HCT116 (cell line): ENCODE data around the gene AFAP1L2. TPM values are rescaled to one million over a fixed set of nuclear protein-coding genes. Genes with fewer than 3 reads are reported as not detected.

Experiments used
- ATAC-seq: fragments of 200-7000 bp; cut with Tn5 transposase; 2 replicates; pipeline ENCODE4 v1.9.1; 2020; ENCODE audit warnings: mild to moderate bottlenecking, moderate library complexity
- BruUV-seq: library from RNA; stranded (reverse); fragments of 400-500 nt; replicated peaks from 2 replicates; lab custom pipeline; 2021; lab: Mats Ljungman, UMichigan
- CTCF ChIA-PET: fragments of 300-600 bp; sonication (Branson Sonifier 250); formaldehyde crosslinking; loops from one replicate; lab custom pipeline; 2021; ENCODE audit warnings: antibody characterized with exemption; lab: Charles Lee
- POLR2A ChIA-PET: fragments of 300-600, 350-600 bp; sonication (Branson Sonifier 250); formaldehyde crosslinking; loops from one replicate; lab custom pipeline; 2021; ENCODE audit warnings: antibody characterized with exemption; lab: Charles Lee
- RAD21 ChIA-PET, 2 experiments: fragments of 300-600 bp; sonication (Branson Sonifier 250); formaldehyde crosslinking; loops; one replicate each; lab custom pipeline; 2023; ENCODE audit warnings: low total read pairs in 2 of 2; ENCODE audit not compliant: uncharacterized antibody in 2 of 2, unreplicated experiment in 2 of 2, low non-redundant PET in 1 of 2; lab: Charles Lee
- DNase-seq: peaks from one replicate; pipeline ENCODE4 v3.0.0-alpha.2; 2010; ENCODE audit warnings: low read depth, low spot score
- H2AFZ ChIP-seq: fragments of 200-600 bp; shearing (Covaris generic), sonication (generic); 2 replicates; pipeline ENCODE4 v1.6.1; 2017; ENCODE audit warnings: low read depth, mixed run types, mixed read lengths, antibody characterized with exemption, low read length; ENCODE audit not compliant: poor library complexity, severe bottlenecking
- H3K27ac ChIP-seq: 2 replicates; pipeline ENCODE4 v1.5.1; 2012; ENCODE audit warnings: low read depth, low read length
- H3K27me3 ChIP-seq: fragments of 200-600 bp; sonication (generic); 2 replicates; pipeline ENCODE4 v1.6.1; 2016; ENCODE audit warnings: mixed run types, low read length, mixed read lengths; ENCODE audit not compliant: insufficient read depth
- H3K36me3 ChIP-seq, 2 experiments: fragments of 200-500 bp in 1 of 2; fragments of 200-600 bp in 1 of 2; sonication (Bioruptor generic) in 1 of 2; sonication (generic) in 1 of 2; 2 replicates each; pipeline versions ENCODE4 v1.5.1 to v1.6.1; 2014 to 2016; ENCODE audit warnings: low read length in 2 of 2, inconsistent platforms in 1 of 2, mixed read lengths in 1 of 2, mixed run types in 1 of 2; ENCODE audit not compliant: insufficient read depth in 2 of 2, control insufficient read depth in 1 of 2
- H3K4me1 ChIP-seq, 2 experiments: fragments of 200-600 bp in 1 of 2; sonication (generic) in 1 of 2; 2 replicates each; pipeline versions ENCODE4 v1.5.1 to v1.6.1; 2012 to 2017; ENCODE audit warnings: low read length in 2 of 2, inconsistent platforms in 1 of 2, mild to moderate bottlenecking in 1 of 2, mixed read lengths in 1 of 2, mixed run types in 1 of 2, moderate library complexity in 1 of 2; ENCODE audit not compliant: insufficient read depth in 2 of 2, control insufficient read depth in 1 of 2
- H3K4me2 ChIP-seq: fragments of 200-600 bp; sonication (generic); 2 replicates; pipeline ENCODE4 v1.6.1; 2017; ENCODE audit warnings: mixed run types, low read length, mixed read lengths
- H3K4me3 ChIP-seq, 2 experiments: fragments of 200-600 bp in 1 of 2; sonication (generic) in 1 of 2; replicated peaks in 1 of 2; 2 replicates each; pipeline ENCODE4 v1.5.1; 2011 to 2016; ENCODE audit warnings: low read length in 2 of 2, control low read depth in 1 of 2, low read depth in 1 of 2, mild to moderate bottlenecking in 1 of 2, mixed read lengths in 1 of 2, mixed run types in 1 of 2
- H3K79me2 ChIP-seq: fragments of 200-600 bp; sonication (generic); 2 replicates; pipeline ENCODE4 v1.6.1; 2017; ENCODE audit warnings: mild to moderate bottlenecking, mixed run types, low read length, moderate library complexity, mixed read lengths; ENCODE audit not compliant: insufficient read depth
- H3K9ac ChIP-seq: fragments of 200-600 bp; sonication (generic); 2 replicates; pipeline ENCODE4 v1.6.1; 2016; ENCODE audit warnings: low read length, mixed read lengths
- H3K9me2 ChIP-seq: fragments of 200-600 bp; sonication (generic), shearing (Covaris generic); 2 replicates; pipeline ENCODE4 v1.6.1; 2017; ENCODE audit warnings: mixed run types, mild to moderate bottlenecking, moderate library complexity; ENCODE audit not compliant: insufficient read depth
- H3K9me3 ChIP-seq, 2 experiments: fragments of 200-500 bp in 1 of 2; fragments of 200-600 bp in 1 of 2; sonication (Bioruptor generic) in 1 of 2; sonication (generic) in 1 of 2; 2 replicates each; pipeline ENCODE4 v1.6.1; 2014 to 2017; ENCODE audit warnings: low read length in 2 of 2, mixed read lengths in 2 of 2, inconsistent platforms in 1 of 2, low read depth in 1 of 2, mild to moderate bottlenecking in 1 of 2, mixed run types in 1 of 2, moderate library complexity in 1 of 2; ENCODE audit not compliant: control insufficient read depth in 1 of 2, insufficient read depth in 1 of 2
- H4K20me1 ChIP-seq: fragments of 200-600 bp; sonication (generic), shearing (Covaris generic); 2 replicates; pipeline ENCODE4 v1.6.1; 2017; ENCODE audit warnings: mixed run types, mild to moderate bottlenecking, moderate library complexity; ENCODE audit not compliant: insufficient read depth
- CBX3 ChIP-seq: IDR thresholded peaks from 2 replicates; pipeline ENCODE4 v1.6.1; 2012; ENCODE audit warnings: low read depth
- EGR1 ChIP-seq: IDR thresholded peaks from 2 replicates; pipeline ENCODE4 v1.6.1; 2012; ENCODE audit warnings: low read depth
- EZH2phosphoT487 ChIP-seq: fragments of 200-600 bp; IDR thresholded peaks from 2 replicates; pipeline ENCODE4 v1.6.1; 2018; ENCODE audit warnings: antibody characterized with exemption, borderline replicate concordance
- JUND ChIP-seq: IDR thresholded peaks from 2 replicates; pipeline ENCODE4 v1.6.1; 2012
- POLR2AphosphoS5 ChIP-seq: IDR thresholded peaks from 2 replicates; pipeline ENCODE4 v1.6.1; 2011; ENCODE audit warnings: mild to moderate bottlenecking, low read depth, low read length, moderate library complexity
- YY1 ChIP-seq: IDR thresholded peaks from 2 replicates; pipeline ENCODE4 v1.6.1; 2011; ENCODE audit warnings: low read length, low read depth, moderate library complexity, mild to moderate bottlenecking; ENCODE audit not compliant: insufficient replicate concordance; ENCODE audit errors: extremely low read depth
- ZFX ChIP-seq: fragments of 450-650 bp; IDR thresholded peaks from 2 replicates; pipeline ENCODE4 v1.6.1; 2017
- ZNF274 ChIP-seq: fragments of 200-500 bp; sonication (Bioruptor generic); IDR thresholded peaks from 2 replicates; pipeline ENCODE4 v1.6.1; 2014; ENCODE audit warnings: mild to moderate bottlenecking, low read depth, low read length, inconsistent platforms
- intact Hi-C: fragments of 100-400 bp; cut with micrococcal nuclease; formaldehyde crosslinking; loops from 2 replicates; pipeline ENCODE4 v1.10.0; 2022
- total RNA-seq: library from RNA; stranded (reverse); gene quantifications from one replicate; pipeline ENCODE4 v1.2.1, GENCODE V29; 2021; ENCODE audit not compliant: unreplicated experiment
- TF ChIP-seq, protein P1 (sequence below): IDR thresholded peaks from 2 replicates; pipeline ENCODE4 v1.6.1; 2011; ENCODE audit warnings: mild to moderate bottlenecking, low read length, moderate library complexity; ENCODE audit not compliant: insufficient replicate concordance; ENCODE audit errors: extremely low read depth
- TF ChIP-seq, protein P2 (sequence below): IDR thresholded peaks from 2 replicates; pipeline ENCODE4 v1.6.1; 2012

Gene AFAP1L2
- total RNA-seq, 1 experiment from 2014 or later = 0.93 TPM

DNA sequence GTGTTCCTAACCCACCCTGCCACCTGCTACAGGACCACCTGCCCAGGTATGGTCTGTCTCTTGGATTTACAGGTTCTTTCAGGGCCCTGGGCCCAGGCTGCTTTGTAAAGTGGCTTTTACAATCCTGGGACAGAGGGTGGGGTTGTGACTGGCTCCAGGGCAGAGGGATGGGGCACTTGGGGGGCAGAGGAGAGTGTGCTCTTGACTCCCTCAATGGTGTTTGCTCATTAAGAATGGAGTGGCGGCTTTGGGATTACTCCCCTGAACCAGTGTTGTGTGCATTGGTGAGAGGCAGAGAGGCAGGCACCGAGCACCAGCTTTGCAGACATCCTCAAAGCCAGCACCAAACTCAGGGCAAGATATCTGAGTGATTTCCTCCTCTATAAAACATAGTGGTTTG, 121.8 kb downstream of the AFAP1L2 start:
- no peak overlapping the region for H2AFZ ChIP-seq
- H3K4me1 ChIP-seq = no peaks in the 10 kb centered on the region
- no peak overlapping the region for H3K9ac ChIP-seq
- TF ChIP-seq, protein P1, sequence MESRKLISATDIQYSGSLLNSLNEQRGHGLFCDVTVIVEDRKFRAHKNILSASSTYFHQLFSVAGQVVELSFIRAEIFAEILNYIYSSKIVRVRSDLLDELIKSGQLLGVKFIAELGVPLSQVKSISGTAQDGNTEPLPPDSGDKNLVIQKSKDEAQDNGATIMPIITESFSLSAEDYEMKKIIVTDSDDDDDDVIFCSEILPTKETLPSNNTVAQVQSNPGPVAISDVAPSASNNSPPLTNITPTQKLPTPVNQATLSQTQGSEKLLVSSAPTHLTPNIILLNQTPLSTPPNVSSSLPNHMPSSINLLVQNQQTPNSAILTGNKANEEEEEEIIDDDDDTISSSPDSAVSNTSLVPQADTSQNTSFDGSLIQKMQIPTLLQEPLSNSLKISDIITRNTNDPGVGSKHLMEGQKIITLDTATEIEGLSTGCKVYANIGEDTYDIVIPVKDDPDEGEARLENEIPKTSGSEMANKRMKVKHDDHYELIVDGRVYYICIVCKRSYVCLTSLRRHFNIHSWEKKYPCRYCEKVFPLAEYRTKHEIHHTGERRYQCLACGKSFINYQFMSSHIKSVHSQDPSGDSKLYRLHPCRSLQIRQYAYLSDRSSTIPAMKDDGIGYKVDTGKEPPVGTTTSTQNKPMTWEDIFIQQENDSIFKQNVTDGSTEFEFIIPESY = no peak
- no peak for TF ChIP-seq ZNF274
- no peak for TF ChIP-seq JUND
- no peak for TF ChIP-seq YY1
- no peak for TF ChIP-seq EGR1
- no peak for TF ChIP-seq ZFX
- no peak for TF ChIP-seq POLR2AphosphoS5
- TF ChIP-seq, protein P2, sequence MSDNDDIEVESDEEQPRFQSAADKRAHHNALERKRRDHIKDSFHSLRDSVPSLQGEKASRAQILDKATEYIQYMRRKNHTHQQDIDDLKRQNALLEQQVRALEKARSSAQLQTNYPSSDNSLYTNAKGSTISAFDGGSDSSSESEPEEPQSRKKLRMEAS = no peak
- TF ChIP-seq CBX3 = no peak
- TF ChIP-seq EZH2phosphoT487 = no peak
- TF ChIP-seq, all 23 proteins: peak for 0
- H3K9me3 ChIP-seq = no peaks in the 10 kb centered on the region
- intact Hi-C loops = no loop called here
- ATAC-seq (no peak), DNase-seq (no peak)
- ChIA-PET CTCF (no interaction called here), POLR2A (no interaction called here), RAD21 (no interaction called here)
- no TSS peak for BruUV-seq
- H3K27me3 ChIP-seq = no peaks in the 10 kb centered on the region
- H4K20me1 ChIP-seq = no peaks in the 10 kb centered on the region
- no peaks in the 10 kb centered on the region for H3K9me2 ChIP-seq
- no peaks in the 10 kb centered on the region for H3K36me3 ChIP-seq
- H3K27ac ChIP-seq = no peak overlapping the region
- H3K4me2 ChIP-seq = no peak overlapping the region
- no peaks in the 10 kb centered on the region for H3K79me2 ChIP-seq
- H3K4me3 ChIP-seq = no peak overlapping the region
